ENCODE results near the gene SCN9A.
"Not testable (repeated sequence)": the region's sequence is repeated elsewhere in the genome, so short reads cannot be mapped to it uniquely, and the experiment has no call there.

Gene SCN9A

GRCh38 chr2:166334805-166335204 lies 40.9 kb downstream of the SCN9A start:
- DNase-seq (ENCODE audit: low read depth in 2 of 2): no peak

GRCh38 chr2:166333801-166334200 lies 41.9 kb downstream of the SCN9A start:
- no peak for DNase-seq (ENCODE audit: low read depth in 2 of 2)

- DNase-seq (ENCODE audit: low read depth in 2 of 2): no peak
Measured at GRCh38 chr2:166332106-166332505, 43.6 kb downstream of the SCN9A start.

- DNase-seq (ENCODE audit: low read depth in 2 of 2): no peak
Measured at GRCh38 chr2:166331468-166331867, 44.3 kb downstream of the SCN9A start.

GRCh38 chr2:166329465-166329864 lies 46.3 kb downstream of the SCN9A start:
- no peak for DNase-seq (ENCODE audit: low read depth in 2 of 2)

GRCh38 chr2:166328147-166328546 lies 47.6 kb downstream of the SCN9A start:
- no peak for DNase-seq (ENCODE audit: low read depth in 2 of 2)

- no peak for DNase-seq (ENCODE audit: low read depth in 2 of 2)
Measured at GRCh38 chr2:166321076-166321475, 54.7 kb downstream of the SCN9A start.

- no peak for DNase-seq (ENCODE audit: low read depth in 2 of 2)
Measured at GRCh38 chr2:166314022-166314759, 61.6 kb downstream of the SCN9A start.

- DNase-seq (ENCODE audit: low read depth in 2 of 2): not testable (repeated sequence)
Measured at GRCh38 chr2:166312863-166313262, 62.9 kb downstream of the SCN9A start.

- no peak for DNase-seq (ENCODE audit: low read depth in 2 of 2)
Measured at GRCh38 chr2:166307326-166307725, 68.4 kb downstream of the SCN9A start.

GRCh38 chr2:166304656-166305055 lies 71.1 kb downstream of the SCN9A start:
- no peak for DNase-seq (ENCODE audit: low read depth in 2 of 2)

GRCh38 chr2:166302036-166302435 lies 73.7 kb downstream of the SCN9A start:
- DNase-seq (ENCODE audit: low read depth in 2 of 2): no peak

- no peak for DNase-seq (ENCODE audit: low read depth in 2 of 2)
Measured at GRCh38 chr2:166297951-166298350, 77.8 kb downstream of the SCN9A start.

- no peak for DNase-seq (ENCODE audit: low read depth in 2 of 2)
Measured at GRCh38 chr2:166293984-166294383, 81.8 kb downstream of the SCN9A start.

- no peak for DNase-seq (ENCODE audit: low read depth in 2 of 2)
Measured at GRCh38 chr2:166285215-166285614, 90.5 kb downstream of the SCN9A start.

GRCh38 chr2:166284359-166284758 lies 91.4 kb downstream of the SCN9A start:
- no peak for DNase-seq (ENCODE audit: low read depth in 2 of 2)

- no peak for DNase-seq (ENCODE audit: low read depth in 2 of 2)
Measured at GRCh38 chr2:166282154-166282553, 93.6 kb downstream of the SCN9A start.

- no peak for DNase-seq (ENCODE audit: low read depth in 2 of 2)
Measured at GRCh38 chr2:166278856-166279255, 96.9 kb downstream of the SCN9A start.

- DNase-seq (ENCODE audit: low read depth in 2 of 2): no peak
Measured at GRCh38 chr2:166270376-166270775, 105.4 kb downstream of the SCN9A start.

GRCh38 chr2:166269322-166269721 lies 106.4 kb downstream of the SCN9A start:
- DNase-seq (ENCODE audit: low read depth in 2 of 2): no peak

- no peak for DNase-seq (ENCODE audit: low read depth in 2 of 2)
Measured at GRCh38 chr2:166257859-166258258, 117.9 kb downstream of the SCN9A start.

GRCh38 chr2:166256896-166257295 lies 118.8 kb downstream of the SCN9A start:
- DNase-seq (ENCODE audit: low read depth in 2 of 2): no peak

- DNase-seq (ENCODE audit: low read depth in 2 of 2): no peak
Measured at GRCh38 chr2:166249318-166249717, 126.4 kb downstream of the SCN9A start.

GRCh38 chr2:166246901-166247300 lies 128.8 kb downstream of the SCN9A start:
- no peak for DNase-seq (ENCODE audit: low read depth in 2 of 2)

All from stimulated activated CD4-positive, alpha-beta T cell treated with anti-CD3 and anti-CD28 coated beads, Interleukin-1b, Interleukin-23, amount 100 ng/mL, for 4 hours (primary cell).